ENCODE data around the gene ANKDD1A.

The ANKDD1A gene

DNA sequence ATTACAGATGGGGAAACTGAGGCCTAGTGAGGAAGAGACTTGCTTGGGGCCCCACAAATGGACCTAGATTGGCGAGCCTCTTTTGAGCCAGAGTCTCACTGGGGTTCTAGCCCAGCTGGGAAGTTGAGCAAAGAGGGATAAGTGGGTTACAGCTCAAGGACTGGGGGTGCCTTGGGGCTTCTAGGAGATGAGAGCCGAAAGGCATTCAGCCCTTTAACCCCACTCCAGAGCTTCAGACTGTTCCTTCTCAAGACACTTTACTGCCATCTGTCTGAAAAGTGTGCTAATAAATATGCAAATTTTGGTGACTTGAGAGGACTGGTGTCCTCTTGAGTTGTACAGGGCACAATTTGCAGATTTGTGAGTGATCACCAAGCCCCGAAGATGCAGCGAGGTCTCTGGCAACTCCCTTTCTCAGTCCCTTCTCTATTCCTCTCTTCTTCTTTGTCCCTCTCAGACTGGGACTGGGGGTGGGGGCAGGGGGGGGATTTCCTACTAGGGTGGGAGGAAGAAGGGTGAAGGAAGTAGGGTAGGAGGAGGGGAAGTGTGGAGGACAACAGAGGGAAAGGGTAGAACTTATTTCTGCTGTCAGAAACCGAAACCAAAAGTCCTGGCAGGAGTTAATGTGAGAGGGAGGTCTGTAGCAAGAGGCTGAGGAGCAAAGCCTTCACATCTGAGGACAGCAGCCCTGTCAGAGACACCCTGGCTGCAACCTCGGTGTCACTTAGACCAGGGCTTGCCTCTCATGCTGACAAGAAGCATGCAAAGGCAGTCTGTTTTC, 16.2 kb upstream of the ANKDD1A start:
- no peak for DNase-seq (ENCODE audit: low read depth)

DNA sequence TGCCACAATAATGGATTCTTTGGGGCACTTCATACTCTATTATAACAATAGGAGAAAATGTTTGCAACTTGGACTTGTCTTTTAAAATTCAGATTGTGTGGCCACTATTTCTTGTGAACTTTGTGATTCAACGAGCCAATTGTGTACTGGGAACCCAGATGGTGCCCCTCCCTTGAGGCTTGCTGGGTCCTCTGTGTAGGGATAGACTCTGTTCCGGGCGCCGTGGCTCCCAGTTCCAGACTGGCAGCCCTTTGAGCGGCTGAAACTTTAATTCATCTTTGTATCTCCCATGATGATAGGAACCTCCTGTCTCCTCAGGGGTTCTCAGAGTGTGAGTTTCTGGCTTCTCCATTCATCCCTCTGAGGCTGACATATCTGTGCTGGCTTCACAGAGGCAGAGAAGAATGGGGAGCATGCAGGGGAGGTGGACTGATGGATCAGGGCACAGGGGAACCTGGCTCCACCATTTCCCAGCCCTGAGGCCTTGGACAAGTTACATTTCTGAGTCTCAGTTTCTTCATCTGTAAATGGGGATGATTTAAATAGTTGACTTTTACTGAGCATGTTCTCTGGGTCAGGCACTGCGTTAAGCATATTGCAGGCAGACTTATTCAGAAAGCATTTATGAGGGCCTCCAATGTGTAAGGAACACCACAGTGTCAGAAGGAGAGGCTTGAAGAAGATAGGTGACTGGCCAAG, 15.2 kb upstream of the ANKDD1A start:
- no peak for DNase-seq (ENCODE audit: low read depth)

DNA sequence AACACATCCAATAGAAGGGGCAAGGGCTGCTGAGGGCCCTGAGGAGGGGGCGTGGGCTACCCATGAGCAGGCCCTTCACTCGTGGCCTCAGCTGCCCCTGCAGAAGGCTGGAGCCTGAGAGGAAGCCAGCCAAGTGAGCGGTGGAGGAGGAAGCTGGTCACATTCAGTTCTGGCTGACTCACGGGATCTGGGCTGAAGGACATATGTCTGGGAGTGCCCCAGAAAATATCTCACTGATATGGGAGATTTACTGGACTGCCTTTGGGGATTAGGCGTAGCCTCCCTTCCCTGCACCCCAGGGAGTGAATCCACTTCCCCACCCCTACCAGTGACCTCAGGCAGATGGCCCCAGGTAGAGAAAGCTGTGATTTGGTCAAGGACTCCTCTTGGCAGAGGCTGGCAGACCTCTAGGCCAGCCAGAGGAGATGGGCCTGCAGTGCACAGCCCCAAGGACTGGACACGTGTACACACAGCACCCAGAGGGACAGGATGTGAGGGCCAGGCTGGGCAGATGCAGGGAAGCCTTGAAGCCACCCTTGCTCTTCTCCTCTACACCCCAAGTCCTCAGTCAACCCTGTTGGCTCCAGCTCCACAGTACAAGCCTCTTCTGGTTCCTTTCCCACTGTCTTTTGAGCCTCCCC, 14.2 kb upstream of the ANKDD1A start:
- DNase-seq (ENCODE audit: low read depth) = no peak

DNA sequence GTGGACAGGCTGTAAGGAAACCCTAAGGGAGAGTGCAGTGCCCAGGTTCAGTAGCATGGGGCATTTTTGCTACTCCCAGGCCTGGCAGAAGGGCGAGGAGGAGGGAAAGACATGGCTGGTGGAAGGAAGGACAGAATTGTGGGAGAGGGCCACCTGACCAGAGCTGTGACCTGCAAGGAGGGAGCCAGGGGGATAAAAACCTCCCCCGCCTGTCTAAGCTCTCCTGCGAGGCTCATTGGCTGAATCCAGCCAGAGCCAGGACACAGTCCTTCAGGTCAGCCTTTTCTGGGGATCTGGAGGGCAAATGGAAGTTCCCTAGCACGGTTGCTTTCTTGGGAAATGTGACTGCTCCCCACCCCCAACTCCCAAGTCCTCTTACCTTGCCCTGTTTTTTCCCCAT, 13.3 kb upstream of the ANKDD1A start:
- DNase-seq (ENCODE audit: low read depth) = no peak

DNA sequence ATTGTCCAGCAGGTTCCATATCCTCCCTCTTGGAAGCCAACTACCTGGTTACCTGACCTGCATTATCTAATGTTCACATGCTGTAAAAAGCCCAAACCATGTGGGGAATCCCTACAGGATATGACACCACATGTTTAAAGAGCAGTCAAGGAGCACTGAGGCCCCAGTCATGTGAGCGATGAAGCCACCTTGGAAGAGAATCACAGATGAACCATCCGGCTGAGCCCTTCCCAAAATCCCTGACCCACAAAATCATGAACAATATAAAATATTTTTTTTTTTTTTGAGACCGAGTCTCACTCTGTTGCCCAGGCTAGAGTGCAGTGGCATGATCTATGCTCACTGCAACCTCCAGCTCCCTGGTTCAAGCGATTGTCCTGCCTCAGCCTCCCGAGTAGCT, 10.6 kb upstream of the ANKDD1A start:
- DNase-seq (ENCODE audit: low read depth) = no peak

DNA sequence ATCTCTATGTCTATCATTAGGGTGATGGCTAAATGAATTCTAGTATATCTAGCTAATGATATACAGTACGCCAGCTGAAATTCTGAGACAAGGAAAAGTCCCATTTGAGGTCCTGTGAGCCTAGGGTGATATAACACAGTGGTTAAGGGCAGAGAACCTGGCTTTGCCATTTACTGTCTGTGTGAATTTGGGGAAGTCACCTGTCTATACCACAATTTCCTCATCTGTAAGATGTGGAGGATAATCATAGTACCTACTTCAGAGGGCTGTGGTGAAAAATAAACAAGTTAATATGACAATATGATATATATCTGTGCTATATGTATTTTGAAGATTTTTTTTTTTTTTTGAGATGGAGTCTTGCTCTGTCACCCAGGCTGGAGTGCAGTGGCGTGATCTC, 9.8 kb upstream of the ANKDD1A start:
- DNase-seq (ENCODE audit: low read depth) = no peak

DNA sequence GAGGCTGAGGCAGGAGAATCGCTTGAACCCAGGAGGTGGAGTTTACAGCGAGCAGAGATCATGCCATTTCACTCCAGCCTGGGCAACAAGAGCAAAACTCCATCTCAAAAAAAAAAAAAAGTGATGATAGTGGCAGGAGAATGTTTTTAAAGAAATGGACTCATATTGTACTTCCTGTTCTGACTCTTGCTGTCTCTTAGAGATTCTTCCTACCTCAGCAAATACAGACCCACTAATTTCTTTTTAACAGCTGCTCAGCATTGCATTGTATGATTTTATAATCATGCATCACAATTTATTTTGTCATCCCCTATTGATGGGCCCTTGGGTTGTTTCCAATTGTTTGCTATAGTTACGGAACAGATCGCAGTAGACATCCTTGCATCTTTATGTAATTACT, 8.8 kb upstream of the ANKDD1A start:
- DNase-seq (ENCODE audit: low read depth) = no peak

DNA sequence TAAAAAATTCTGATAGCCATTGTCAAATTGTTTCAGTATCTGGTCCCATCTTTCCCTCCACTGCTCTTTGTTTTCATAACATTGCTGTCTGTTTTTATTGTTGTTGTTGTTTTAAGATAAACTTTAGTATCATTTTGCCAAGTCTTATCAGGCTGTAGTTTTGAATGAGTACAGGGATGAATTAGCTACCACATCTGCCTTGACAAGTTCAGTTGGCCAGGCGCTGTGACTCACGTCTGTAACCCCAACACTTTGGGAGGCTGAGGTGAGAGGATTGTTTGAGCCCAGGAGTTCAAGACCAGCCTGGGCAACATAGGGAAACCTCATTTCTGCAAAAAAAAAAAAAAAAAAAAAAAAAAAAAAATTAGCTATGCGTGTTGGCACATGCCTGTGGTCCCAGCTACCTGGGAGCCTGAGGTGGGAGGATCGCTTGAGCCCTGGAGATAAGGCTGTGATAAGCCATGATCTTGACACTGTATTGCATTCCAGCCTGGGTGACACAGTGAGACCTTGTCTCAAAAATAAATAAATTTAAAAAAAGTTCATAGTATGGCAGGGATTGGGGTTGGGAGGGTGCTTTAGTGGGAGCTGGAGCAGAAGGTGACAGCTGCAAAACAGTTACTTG, 8.3 kb upstream of the ANKDD1A start:
- no peak for DNase-seq (ENCODE audit: low read depth)

DNA sequence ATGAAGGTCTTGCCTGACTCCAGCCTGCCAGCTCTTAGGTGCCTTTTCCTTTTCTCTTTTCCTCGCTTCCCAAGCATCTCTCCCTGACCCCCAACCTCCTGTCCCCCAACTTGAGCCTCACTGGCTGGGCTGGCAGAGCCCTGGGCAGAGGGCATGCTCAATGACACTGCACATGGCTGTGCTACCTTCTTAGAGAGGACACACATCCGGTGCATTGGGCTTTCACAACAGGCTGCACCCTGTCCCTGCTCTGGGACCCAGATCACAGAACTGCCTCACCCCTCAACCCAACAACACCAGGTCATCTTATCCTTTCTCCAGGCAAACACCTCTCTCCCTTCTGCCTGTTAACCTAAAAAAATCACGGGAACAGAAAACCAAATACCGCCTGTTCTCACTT, 7.5 kb upstream of the ANKDD1A start:
- no peak for DNase-seq (ENCODE audit: low read depth)

DNA sequence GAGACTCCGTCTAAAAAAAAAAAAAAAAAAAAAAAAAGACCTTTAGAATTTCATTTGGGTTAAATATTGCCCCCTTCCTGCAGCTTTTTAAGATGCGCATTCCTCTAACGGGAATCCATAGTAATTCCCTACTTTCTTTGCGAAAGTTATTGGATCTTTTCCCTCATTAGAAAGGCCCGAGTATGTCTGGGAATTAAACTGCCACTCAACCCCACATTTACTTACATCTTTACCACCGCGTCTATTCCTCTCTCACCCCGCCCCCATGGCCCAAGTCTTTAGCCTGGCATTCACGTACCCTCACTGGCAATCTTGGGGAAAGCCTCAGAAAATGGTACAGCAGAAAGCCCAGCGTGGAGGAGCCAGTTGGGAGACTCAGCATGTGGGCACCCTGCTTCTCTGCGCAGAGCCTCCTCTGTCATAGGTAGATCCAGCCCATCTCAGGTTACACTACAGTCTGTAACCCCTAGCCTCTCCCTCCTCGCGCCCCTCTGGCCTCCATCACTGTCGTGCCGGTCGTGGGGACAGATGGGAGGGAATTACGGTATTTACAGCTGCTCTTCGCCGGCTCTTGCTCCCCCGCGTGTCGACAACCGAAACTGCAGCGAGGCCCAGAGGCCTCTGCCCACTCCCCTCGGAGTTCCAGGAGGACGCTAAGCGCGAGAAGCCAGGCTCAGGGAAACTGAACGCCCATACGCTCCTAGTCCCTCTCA, 6.4 kb upstream of the ANKDD1A start:
- DNase-seq (ENCODE audit: low read depth) = peak; percentile 74

DNA sequence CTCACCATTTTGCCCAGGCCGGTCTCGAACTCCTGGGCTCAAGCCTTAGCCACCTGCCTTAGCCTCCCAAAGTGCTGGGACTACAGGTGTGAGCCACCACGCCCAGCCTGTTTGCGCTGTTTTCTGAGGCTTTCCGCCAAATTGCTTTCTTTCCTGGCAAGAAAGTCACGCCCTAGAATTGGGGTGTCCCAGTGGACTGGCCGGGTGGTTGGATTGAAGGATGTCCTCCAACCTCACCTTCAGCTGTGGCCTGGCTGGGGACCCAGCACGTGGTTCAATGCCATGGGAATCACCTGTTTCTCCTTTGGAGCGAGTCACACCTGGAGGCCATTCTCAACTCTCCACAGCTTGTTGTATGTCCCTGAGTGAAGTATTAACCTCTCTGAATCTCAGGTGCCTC, 5.8 kb upstream of the ANKDD1A start:
- no peak for DNase-seq (ENCODE audit: low read depth)

DNA sequence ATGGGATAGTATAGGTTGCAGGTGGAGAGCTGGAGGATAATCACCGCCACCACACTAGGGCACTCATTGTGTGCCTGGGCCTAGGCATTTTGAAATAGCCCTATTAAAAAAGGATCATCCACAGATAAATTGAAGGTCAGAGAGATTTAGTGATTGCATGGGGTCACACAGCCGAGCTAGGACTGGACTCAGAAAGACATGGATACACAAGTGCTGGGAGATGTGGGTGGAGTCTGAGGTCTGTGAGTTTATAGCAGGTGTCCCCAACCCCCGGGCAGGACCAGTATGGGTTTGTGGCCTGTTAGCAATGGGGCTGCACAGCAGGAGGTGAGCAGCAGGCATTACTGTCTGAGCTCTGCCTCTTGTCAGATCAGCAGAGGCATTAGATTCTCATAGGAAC, 5.3 kb upstream of the ANKDD1A start:
- no peak for DNase-seq (ENCODE audit: low read depth)

DNA sequence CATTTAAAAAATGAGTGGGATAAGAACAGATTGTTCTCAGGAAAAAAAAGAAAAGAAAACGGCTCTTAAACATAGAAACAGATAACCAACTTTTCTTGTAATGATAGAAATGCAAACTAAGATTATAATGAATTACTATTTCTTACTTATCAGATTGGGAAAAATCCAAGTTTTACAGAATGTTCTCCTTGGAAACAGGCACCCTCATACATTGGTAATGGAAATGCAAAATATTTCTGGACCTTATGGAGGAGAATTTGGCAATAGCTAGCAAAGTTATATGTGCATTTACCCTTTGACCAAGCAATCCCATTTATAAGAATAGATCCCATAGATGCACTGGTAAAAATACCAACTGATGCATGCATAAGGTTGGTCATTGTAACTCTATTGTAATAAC, 3.7 kb upstream of the ANKDD1A start:
- no peak for DNase-seq (ENCODE audit: low read depth)

DNA sequence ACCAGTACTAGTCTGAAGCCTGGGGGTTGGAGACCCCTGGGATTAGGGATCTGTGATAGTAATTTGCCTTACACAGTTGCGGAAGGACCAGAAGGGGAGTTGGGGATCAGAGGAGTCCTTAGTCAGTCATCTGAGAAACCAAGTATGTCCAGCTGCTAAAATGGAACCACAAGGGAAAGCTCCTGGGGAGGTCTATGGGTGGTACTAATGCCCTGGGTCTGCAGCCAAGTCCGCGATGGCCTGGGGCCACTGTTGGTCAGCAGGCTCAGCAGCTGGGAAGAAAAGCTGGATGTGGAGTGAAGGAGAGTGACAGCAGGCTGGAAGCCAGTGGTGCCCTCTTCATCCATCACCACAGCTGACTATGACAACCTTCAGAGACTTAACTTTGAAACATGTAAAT, 2.2 kb upstream of the ANKDD1A start:
- no peak for DNase-seq (ENCODE audit: low read depth)

DNA sequence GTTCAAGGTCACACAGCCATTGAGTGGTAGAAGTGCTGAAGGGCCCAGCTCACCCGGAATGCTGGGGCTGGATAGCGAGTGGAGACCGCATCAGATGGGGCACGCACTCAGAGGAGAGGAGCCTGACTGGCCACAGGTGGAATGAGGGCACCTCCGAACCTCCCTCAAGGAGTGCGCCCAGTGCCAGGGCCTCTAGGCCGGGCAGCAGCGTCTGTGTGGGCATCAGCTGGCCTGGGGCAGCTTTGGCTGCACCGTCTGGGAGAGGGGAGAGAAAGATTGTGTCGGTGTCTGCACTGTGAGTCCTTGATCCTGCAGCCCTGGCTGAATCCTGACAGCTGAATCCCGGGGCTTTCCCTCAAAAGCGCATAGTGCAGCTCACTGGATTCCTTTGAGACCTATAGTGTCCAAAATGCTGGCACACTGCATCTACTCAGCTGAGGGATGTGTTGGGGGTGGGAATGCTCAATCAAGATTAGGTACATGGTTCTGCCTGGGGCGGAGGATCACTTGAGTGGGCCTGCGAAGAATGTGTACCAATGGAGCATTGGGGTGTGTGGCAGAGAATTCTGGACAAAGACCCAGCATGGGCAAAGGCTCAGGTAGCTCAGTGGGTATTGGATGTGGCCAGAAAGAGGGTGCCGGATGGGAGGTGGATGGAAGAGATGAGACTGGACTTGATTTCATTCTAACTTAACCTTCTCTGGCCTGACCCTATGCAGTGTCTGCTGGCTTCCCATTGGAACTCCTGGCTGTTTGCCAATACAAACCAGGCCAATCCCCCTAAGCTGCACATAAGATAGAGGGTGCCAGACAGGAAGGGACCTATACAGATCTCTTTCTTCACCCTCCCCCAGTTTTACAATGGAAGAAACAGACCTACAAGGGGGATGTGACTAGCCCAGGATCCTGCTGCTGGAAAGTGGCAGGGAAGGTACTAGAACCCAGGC, 950 bp downstream of the ANKDD1A start:
- no peak for DNase-seq (ENCODE audit: low read depth)

DNA sequence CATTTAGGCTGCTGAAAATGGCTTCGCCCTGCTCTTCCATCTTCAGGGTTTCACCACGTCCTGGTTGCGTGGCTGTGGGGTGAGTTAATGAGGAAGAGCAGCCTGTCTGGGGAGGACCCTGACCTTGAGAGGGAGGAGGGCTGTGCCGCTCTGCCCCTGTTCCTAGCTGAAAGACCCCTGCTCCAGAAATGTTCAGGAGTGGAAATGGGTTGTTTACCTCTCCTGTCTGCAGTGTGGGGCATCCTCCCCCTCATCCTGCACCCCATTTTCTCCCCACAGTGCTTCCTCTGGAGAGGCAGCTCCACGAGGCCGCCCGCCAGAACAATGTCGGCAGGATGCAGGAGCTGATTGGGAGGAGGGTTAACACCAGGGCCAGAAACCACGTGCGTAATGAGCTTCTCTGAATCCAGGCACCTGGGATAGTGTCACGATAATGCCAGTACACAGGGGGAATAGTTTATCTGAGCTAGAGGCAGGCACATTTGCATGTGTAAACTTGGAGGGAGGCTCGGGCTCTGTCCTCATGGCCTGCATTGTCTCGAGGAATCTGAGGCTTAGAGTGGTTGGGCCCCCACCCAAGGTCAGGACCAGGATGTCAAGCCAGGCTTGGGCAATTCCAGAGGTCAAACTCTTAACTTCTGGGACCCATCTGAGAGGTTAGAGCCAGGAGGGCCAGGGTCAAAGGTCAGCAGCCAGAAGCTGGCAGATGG, 4.0 kb downstream of the ANKDD1A start:
- no peak for DNase-seq (ENCODE audit: low read depth)

DNA sequence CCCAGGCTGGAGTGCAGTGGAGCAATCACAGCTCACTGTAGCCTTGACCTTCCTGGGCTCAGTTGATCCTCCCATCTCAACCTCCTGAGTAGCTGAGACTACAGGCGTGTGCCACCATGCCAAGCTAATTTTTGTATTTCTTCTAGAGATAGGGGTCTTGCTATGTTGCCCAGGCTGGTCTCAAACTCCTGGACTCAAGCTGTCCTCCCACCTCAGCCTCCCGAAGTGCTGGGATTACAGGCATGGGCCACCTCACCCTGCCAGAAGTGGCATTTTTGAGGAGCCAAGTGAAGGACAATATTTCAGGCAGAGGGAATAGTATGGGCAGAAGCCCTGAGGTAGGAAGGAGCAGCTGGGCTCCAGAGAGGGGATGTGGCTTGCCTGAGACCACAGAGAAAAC, 4.7 kb downstream of the ANKDD1A start:
- DNase-seq (ENCODE audit: low read depth) = no peak

DNA sequence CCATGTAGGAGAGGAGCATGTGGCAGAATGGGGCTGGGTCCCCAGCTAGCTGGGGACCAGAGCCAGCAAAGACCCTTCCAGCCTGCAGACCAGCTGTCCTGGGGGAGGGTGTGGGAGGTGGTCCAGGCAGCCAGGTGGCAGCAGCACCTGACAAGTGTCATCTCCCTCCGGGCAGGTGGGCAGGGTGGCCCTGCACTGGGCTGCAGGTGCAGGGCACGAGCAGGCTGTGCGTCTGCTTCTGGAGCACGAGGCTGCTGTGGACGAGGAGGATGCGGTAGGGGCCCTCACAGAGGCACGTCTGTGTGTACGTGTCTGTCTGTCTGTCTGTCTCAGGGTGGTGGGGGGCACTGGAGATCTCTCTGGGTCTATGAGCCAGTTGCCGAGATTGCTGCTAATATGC, 5.5 kb downstream of the ANKDD1A start:
- no peak for DNase-seq (ENCODE audit: low read depth)

DNA sequence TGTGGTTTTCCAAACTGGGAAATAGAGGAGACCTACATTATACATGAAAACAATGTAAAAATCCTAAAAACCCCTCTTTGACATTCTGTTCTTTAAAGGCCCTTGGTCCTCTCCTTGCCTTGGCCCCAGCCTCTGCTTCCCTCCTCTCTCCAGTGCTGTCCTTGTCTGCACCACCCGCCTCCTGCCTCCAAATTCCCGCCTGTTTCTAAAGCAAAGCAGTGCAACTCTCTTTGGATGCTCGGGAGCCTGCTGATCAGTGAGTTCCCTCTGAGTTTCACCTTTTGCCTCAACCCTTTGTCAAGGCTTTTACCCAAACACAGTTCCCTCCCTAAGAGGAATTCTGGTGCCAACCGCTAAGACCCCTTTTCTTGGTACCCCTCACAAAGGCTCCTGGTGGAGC, 8.0 kb downstream of the ANKDD1A start:
- no peak for DNase-seq (ENCODE audit: low read depth)

DNA sequence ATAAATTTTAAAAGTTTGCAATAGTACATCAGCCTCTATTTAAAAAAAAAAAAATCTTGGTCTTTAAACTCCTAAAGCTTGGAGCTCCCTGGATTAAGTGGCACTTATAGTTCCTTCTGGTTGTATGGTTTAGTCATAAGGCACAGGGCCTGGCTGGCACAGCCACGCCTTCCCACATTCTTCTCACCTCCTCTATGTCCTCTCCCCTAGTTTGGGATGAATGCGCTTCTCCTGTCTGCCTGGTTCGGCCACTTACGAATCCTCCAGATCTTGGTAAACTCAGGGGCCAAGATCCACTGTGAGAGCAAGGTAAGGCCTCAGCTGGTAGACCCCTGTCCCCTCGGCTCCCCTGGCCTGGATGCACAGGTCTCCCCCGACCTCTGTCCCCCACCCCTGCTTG, 10.0 kb downstream of the ANKDD1A start:
- no peak for DNase-seq (ENCODE audit: low read depth)

DNA sequence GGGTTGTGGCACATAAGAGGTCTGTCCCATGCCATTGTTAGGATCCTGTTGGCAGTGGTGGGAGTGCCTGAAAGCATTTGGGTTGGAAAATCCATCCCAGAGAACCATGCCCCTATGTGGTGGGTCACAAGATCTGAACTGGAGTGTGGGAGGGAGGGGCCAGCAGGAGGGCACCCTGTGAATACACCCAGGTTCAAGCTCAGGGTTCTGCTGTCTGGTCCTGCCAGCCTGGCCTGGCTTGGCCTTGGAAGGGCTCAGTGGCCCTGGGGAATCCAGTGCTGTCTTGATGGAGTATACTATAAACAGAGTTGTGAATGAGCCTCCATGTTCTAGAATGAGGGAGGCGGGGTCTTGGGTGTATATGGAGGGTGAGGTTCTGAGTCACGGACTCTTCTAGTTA, 11.8 kb downstream of the ANKDD1A start:
- no peak for DNase-seq (ENCODE audit: low read depth)
